ENCODE measurements around the gene G0S2.

- TF ChIP-seq CTCF (IDR thresholded peaks at IDR 0.05) (no peak), POLR2AphosphoS5 (IDR thresholded peaks at IDR 0.05) (no peak), EP300 (IDR thresholded peaks at IDR 0.05) (no peak)
Measured at GRCh38 chr1:209708297-209708696, 33.1 kb downstream of the G0S2 start.

Measured in sigmoid colon (tissue), 4 donors.